ENCODE results near the gene SLC45A2.
"Not testable (repeated sequence)": the region's sequence is repeated elsewhere in the genome, so short reads cannot be mapped to it uniquely, and the experiment has no call there.

The SLC45A2 gene

DNA sequence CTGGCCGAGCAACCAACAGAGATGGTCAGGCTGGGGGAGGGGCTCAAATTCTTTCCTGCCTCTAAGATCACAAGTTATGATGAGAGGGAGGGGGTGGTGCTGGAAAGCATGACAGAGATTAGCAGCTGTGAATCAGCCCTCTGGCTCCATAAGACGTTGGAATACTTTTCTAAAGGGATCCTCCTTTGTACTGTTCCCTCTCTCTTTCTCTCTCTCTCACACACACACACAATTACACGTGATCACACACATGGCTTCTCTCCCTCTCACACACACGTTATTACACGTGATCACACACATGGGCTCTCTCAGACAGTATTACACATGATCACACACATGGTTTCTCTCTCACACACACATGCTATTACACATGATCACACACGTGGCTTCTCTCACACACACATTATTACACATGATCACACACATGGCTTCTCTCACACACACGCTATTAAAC lies at the start of gene SLC45A2:
SLC45A2 (minus strand) TSS at position 23 of the 454 bp plus-strand sequence. CDS start 110 bp downstream, outside the sequence.
- DNase-seq (ENCODE audit: low read depth, low spot score), result no peak

DNA sequence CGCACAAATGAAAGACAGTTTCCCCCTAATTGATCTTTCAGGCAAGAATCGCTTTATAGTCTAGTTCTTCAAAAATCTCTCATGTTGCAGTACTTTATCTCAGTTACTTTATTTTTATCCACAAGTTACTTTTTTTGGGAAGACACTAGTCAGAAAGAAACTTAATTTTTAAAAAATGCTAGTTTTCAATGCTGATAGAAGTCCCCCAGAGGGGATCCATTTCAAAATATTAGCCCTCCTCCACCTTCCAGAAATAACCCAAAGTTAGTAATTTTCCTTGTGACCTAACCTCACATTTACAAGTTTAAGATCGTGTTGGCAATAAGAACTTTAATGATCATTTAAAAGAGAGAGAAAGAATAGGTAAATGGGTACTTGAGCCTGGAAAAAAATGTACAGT lies 47.5 kb upstream of the SLC45A2 start:
- DNase-seq (ENCODE audit: low read depth, low spot score), result no peak

GRCh38 chr5:34031117-34031516 lies 46.6 kb upstream of the SLC45A2 start:
- DNase-seq (ENCODE audit: low read depth, low spot score), result no peak

GRCh38 chr5:34030585-34030984 lies 46.1 kb upstream of the SLC45A2 start:
- DNase-seq (ENCODE audit: low read depth, low spot score), result not testable (repeated sequence)

GRCh38 chr5:34030048-34030447 lies 45.6 kb upstream of the SLC45A2 start:
- no peak for DNase-seq (ENCODE audit: low read depth, low spot score)

DNA sequence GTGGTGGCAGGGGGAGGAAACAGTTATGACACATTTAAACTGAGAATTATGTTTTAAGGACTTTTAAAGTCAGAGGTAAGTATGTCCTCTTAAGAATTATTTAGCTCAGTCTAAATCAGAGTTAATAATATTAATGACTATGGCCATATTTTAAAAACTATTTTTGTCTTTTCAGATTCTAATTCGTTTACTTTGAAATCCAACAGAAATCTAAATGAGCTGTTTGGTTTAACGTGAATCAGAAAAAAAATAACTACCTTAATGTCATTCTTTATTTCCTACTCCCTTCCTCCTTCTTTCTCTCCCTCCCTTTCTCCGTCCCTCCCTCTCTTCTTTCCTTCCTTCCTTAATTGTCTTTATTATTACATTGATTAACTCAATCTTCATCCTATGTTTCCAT lies 43.9 kb upstream of the SLC45A2 start:
- DNase-seq (ENCODE audit: low read depth, low spot score), result no peak

- no peak for DNase-seq (ENCODE audit: low read depth, low spot score)
These were observed 41.7 kb upstream of the SLC45A2 start for GRCh38 chr5:34026089-34026761.

GRCh38 chr5:34022121-34022705 lies 37.7 kb upstream of the SLC45A2 start:
- DNase-seq (ENCODE audit: low read depth, low spot score), result no peak

DNA sequence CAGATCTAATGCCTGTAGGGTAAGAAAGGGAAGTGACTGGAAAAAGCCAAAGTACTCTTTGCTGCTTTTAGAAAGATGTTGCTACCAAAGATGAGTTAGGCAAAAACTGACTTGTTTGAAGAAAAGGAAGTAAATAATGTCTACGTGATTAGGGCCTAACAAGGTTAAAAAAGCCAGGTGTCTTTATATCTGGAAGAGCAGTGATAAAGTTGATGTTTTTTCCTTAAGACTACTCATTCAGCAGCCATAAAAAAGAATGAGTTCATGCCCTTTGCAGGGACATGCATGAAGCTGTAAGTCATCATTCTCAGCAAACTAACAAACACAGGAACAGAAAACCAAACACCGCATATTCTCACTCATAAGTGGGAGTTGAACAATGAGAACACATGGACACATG lies 36.8 kb upstream of the SLC45A2 start:
- no peak for DNase-seq (ENCODE audit: low read depth, low spot score)

GRCh38 chr5:34020726-34021125 lies 36.2 kb upstream of the SLC45A2 start:
- DNase-seq (ENCODE audit: low read depth, low spot score), result no peak

DNA sequence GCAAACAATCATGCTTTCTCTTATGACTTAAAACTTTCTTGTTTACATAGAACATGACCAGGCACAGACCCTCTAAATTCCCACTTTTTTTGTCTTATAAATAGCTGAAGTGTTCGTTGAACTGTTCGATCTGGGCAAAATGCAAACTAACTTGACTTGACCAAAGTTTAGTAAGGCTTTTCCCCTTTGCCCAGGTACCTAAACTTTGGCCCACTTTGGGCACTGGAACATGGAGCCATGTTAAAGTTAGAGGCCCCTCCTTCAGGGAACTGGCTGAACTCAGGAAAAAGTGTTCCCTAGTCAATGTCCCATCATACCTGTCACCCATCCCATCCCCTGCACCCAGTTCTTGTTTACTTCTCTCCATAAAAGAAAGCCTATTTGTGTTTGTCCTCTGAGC lies 32.8 kb upstream of the SLC45A2 start:
- no peak for DNase-seq (ENCODE audit: low read depth, low spot score)

DNA sequence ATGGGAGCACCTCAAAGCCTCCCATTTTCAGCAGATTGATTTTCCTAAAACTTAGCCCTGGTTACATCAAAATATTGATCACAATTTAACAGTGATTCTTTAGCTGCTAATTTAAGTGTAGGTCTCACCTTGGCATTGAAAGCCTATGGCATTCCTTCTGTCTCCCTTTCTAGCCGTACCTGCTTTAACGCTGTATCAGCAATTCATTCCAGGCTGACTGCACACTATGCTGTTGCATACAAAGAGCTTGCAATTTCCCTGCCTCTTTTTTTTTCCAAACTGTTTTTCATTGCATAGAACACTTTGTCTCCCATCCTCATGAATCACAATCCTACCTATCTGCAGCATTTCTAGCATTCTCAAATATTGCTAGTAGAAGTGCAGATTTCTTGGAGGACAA lies 32.3 kb upstream of the SLC45A2 start:
- DNase-seq (ENCODE audit: low read depth, low spot score), result no peak

DNA sequence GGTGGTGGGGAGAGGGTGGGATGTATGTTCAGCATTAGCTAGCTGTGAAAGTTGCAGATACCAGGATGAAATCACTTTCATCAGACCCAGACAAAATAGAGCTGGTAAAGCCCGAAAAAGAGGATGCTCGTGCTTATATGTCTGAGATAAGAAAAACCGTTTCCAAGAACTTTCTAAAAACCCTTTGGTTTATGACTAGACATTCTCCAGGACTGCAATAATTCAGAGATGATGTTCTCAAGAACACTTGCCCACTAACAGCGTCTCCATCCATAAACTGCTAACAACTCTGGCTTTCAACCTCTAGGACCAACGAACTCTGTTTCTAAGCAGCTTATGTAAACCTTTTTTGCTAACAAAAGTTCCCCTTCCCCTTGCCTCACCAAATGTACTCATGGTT lies 31.7 kb upstream of the SLC45A2 start:
- DNase-seq (ENCODE audit: low read depth, low spot score), result no peak

DNA sequence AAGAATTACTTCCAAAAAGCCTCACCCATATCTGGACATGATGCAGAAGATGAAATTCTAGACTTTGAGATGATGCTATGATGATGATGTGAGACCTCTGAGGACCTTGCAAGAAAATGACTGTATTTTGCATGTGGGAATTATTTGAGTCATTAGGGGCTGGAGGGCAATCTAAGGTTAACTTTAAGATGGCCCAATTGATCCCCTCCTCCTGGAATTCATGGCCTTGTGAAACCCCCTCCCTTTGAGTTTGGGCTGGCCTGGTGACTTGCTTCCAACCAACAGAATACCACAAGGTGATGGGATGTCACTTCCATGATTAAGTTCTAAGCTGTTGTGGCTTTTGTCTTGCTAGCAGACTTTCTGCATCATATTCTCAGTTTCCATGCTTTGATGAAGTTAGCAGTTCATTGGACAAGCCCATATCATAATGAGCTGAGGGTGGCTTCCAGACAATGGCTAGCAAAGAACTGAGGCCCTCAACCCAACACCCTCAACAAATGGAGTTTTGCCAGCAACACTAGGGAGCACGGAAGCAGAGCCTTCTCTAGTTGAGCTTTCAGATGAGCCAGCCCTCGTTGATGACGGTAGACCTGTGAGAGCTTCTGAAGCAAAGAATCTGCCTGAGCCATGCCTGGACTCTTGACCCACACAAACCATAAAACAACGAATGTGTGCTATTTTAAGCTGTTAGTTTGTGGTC lies 30.8 kb upstream of the SLC45A2 start:
- DNase-seq (ENCODE audit: low read depth, low spot score), result no peak

- no peak for DNase-seq (ENCODE audit: low read depth, low spot score)
These were observed 30.1 kb upstream of the SLC45A2 start for GRCh38 chr5:34014626-34015025.

DNA sequence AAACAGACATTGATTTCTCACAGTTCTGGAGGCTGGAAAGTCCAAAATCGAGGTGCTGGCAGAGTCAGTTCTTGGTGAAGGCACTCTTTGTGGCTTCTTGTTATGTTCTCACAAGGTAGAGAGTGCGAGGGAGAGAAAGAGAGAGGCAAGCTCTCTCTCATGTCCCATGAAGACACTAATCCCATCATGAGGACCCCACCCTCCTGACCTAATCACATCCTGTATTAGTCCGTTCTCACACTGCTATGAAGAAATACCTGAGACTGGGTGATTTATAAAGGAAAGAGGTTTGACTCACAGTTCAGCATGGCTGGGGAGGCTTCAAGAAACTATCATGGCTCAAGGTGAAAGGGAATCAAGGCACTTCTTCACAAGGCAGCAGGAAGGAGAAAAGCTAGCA lies 29.1 kb upstream of the SLC45A2 start:
- no peak for DNase-seq (ENCODE audit: low read depth, low spot score)

- no peak for DNase-seq (ENCODE audit: low read depth, low spot score)
These were observed 28.3 kb upstream of the SLC45A2 start for GRCh38 chr5:34012791-34013190.

GRCh38 chr5:34011536-34011935 lies 27.0 kb upstream of the SLC45A2 start:
- no peak for DNase-seq (ENCODE audit: low read depth, low spot score)

- DNase-seq (ENCODE audit: low read depth, low spot score), result not testable (repeated sequence)
These were observed 25.7 kb upstream of the SLC45A2 start for GRCh38 chr5:34010146-34010545.

DNA sequence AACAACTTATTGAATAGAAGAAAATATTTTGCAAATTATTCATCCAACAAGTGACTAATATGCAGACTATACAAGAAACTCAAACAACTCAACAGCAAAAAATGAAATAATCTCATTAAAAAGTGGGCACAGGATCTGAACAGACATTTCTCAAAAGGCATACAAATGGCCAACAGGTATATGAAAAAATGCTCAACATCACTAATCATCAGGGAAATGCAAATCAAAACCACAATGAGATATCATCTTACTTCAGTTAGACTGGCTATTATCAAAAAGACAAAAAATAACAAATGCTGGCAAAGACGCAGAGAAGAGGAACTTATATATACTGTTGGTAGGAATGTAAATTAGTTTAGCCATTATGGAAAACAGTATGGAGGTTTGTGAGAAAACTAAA lies 25.1 kb upstream of the SLC45A2 start:
- DNase-seq (ENCODE audit: low read depth, low spot score), result no peak

DNA sequence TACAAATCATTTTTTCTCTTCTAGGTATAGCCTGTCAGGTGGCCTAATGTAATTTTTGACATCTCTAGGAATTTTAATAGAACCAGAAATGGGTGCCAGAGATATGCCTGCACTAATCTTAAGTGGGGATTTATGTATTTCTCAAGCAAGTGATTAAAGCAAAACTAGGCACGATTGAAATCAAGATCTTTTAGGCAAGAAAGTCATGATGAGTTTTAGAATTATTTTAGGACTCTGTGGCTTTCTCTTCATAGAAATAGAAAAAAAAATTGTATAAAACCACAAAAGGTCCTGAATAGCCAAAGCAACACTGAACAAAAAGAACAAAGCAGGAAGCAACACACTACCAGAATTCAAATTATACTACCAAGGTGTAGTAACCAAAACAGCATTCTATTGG lies 24.3 kb upstream of the SLC45A2 start:
- DNase-seq (ENCODE audit: low read depth, low spot score), result no peak

DNA sequence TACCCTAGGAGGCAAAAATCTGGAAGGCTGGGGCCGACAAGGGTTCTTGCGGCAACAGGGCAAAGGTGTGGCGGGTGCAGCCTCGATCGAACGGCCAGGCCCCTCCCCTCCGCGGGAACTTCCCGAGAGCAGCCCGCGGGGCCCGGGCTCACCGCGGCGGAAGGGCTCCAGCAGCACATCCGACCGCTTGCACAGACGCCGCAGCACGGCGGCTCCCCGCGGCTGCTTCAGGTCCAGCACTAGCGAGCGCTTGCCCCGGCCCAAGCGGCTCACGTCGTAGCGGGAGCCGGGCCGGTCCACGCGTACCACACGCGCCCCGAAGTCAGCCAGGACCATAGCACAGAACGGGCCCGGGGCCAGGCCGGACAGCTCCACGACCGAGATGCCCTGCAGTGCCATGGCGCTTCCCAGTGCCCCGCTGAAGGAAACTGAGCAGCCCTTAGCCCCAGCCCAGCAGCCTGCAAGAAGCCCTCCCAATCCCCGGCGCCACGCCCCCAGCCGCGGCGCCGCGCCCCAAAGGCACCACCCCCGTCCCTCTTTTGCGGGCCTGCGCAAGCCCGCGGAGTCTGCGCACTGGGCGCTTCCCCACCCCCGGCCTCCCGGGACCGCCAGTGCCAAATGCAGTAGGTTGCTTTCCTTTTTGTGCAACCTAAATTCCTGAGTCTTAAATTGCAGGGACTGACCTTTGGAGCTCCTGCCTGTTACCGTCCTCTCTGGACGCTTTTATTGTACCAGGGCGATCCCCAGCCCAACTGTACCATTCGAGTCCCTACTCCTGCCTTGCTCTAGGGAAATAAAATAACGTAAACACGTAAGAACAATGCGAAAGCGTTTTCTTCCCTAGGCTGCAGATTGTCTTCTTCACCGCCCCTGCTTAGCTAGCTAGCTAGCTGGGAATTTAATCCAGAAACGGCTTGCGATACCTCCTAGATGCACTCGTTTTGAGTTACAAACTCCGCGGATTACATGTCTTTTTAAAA lies 23.4 kb upstream of the SLC45A2 start, which contains the start of gene AMACR:
AMACR (minus strand) TSS at position 430 of the 980 bp plus-strand sequence; CDS start at position 399, 31 bp downstream.
- peak; percentile 87 for DNase-seq (ENCODE audit: low read depth, low spot score)
